ENCODE measurements around the gene SLC8A1. TPM values are rescaled to one million over a fixed set of nuclear protein-coding genes. Genes with fewer than 3 reads are reported as not detected.

The SLC8A1 gene
- total RNA-seq, 1 donor from 2014 or later, result 3.2 TPM

DNA sequence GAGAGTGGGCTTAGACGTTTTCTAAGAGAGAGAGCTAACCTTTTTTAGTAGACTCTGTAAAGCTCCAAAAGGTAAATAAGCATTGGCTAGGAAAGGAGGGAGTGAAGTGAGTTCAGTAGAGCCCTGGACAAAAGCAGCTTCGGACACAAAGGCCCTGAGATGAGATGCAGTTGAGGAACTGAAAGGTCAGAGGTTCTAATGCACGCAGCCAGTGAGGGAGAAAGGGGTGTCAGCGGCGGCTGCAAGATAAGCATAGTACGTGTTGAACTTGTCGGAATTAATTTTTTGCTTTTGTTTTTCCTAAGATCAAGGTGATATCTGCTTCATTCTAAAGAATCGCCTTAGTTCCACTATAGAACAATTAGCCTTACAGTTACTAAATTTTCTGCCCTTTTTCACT lies 11.2 kb upstream of the SLC8A1 start:
- no peak for DNase-seq (ENCODE audit: extremely low read depth, low read depth, low spot score)

- DNase-seq (ENCODE audit: extremely low read depth, low read depth, low spot score), result no peak
Observed at GRCh38 chr2:40458271-40458794, 6.4 kb upstream of the SLC8A1 start.

DNA sequence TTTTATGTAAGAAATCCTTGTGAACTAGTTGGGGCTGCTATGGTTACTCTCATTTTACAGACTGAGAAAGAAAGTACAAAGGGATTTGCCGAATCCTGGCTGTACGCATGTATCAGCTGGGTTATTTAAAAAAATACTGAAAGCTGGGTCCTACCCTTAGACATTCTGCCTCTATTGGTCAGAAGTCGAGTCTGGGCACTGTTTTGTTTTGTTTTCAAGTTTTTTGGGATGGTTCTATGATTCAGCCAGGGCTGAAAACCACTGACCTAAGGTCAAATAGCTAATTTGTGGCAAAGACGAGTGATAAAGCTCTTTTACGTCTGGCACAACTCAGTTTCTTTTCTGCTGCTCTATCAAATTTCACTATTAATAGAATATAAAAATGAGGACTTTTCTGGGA lies 5.9 kb upstream of the SLC8A1 start:
- DNase-seq (ENCODE audit: extremely low read depth, low read depth, low spot score), result no peak

GRCh38 chr2:40457366-40457765 lies 5.5 kb upstream of the SLC8A1 start:
- no peak for DNase-seq (ENCODE audit: extremely low read depth, low read depth, low spot score)

DNA sequence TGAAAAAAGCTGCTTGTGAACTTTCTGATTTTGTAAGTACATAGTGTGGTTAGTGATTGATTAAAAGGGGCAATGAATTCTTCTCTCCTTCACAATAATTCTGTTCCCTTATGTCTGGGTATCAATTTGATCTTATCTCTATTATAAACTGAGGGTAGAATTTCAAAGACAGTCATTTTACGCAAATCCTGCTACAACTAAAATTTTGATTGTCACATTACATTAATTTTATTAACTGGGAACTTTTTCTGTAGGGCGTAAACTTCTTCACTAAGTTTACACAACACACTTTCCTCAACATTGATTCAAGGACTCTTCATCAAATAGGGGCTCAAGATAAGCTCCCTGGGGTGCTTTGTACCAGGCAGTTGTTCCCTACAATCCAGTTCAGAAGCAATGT lies 5.0 kb upstream of the SLC8A1 start:
- DNase-seq (ENCODE audit: extremely low read depth, low read depth, low spot score), result no peak

DNA sequence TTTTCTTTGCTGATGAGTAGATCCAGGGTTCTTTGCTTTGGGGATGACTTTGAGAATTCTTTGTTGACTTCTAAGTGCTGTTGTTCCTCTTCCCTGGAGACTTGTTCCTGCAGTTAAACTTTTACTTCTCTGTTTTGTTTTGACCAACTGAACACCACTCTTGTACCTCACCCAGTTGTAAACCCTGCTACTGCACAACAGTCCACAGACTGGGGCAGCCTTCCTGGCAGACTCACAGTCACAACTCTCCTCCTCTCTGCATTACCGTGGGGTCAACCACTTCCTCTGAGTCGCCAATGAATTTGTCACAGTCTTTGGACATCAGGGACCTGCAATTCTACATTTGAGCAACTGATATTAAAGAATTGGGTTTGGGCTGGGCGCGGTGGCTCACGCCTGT lies 3.8 kb upstream of the SLC8A1 start:
- DNase-seq (ENCODE audit: extremely low read depth, low read depth, low spot score), result no peak

GRCh38 chr2:40454321-40454720 lies 2.4 kb upstream of the SLC8A1 start:
- no peak for DNase-seq (ENCODE audit: extremely low read depth, low read depth, low spot score)

DNA sequence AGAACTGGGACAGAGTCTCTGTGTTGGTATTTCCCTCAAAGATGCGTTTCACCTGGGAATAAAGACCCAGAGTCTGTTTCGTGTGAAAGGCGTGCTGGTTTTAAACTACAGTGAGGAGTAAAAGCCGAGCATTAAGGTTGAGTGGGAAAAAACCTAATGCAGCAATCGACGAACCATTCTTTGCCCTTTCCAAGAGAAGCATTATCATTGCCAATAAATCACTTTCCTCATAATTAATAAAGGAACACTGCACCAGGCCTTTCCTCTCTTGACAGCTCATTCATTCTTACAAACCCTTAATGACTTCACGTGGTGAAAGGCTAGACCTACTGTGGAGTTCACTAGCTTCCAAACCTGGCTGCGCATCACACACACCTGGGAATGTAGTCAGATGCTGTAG lies 896 bp upstream of the SLC8A1 start:
- DNase-seq (ENCODE audit: extremely low read depth, low read depth, low spot score), result no peak

DNA sequence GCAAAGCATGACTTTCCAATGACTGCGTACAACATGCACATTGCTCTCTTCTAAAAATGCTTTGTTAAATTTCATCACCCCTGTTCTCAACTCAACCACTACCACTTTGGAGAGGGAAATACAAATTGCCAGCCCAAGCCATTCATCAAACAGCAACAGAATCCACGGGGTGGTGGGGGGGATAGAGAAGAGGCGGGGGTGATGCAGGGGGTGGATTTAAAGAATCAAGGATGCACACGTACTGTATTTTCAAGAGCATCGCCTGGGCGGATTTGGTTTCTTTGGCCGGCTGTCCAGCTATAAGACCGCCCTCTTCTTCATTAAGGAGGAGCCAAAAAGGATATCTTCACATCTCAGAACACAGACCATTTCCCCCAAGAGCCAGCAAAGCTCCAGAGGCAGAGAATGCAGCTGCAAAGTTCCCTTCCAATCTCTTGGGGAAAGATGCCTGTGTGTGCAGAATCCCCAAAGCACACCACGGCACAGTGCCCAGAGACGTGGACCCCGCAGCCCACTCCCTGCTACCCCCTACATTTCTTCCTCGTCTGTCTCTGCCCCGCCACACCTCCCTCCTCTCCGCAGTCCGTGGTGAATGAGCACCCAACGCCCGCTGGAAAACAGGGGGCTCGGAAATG lies 977 bp downstream of the SLC8A1 start:
- no peak for DNase-seq (ENCODE audit: extremely low read depth, low read depth, low spot score)

DNA sequence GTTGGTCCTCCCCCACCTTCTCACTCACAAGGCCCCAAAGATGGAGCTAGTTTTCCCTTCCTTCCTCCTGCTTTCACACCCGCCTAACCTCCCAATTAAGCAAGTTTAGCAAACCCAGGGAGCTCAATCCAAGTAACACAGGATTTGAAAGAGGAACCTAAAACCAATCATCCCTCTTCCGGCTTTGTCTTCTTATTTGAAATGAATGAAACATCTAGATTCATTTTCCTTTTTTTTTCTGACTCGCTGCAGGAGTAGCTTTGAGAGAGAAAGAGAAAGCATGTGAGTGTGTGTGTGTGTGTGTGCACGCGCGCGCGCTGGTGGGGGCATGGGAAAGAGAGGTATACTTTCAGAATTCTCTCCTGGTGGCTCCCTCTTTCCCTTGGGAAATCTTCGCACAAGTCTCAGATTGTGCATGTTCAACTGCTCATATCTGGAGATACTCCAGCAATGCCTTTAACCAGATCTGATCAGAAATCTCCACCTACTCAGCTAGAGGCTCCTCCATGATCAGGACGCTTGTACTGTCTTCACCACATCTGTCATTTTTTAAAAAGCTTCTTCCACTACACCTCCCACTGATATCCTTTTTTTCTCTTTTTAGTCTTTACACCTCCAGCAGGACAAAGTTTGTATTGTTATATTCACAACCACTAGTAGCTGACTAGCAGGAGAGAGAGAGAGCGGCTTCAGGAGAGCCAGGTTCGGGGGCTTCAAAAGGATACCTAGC lies 1.7 kb downstream of the SLC8A1 start:
- DNase-seq (ENCODE audit: extremely low read depth, low read depth, low spot score), result no peak

DNA sequence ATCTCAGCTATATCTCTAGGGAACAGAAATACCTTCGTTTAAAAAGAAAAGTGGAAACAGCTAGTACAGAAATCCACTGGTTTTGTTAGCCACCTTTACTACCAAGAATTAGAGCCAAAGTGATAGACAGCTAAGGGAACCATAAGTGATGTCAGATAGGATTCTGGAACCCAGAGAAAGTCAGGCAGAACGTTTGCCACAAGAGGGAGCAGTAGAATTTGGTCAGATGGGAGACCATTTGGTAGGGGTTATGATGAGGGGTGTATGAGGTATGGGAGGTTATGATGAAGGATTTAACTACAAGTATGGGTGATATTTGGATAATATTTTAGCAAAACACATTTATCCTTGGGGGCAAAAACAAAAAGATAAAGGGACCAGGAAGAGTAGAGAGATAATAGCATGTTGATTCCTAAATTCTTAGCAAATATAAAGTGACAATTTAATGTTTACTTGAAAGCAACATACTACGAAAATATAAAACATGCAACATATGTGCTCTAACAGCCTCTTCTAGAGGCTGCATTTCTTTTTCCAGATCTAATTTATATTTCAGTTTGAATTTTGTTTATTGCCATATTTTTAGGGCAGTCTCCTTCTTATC lies 3.3 kb downstream of the SLC8A1 start:
- no peak for DNase-seq (ENCODE audit: extremely low read depth, low read depth, low spot score)

- DNase-seq (ENCODE audit: extremely low read depth, low read depth, low spot score), result no peak
Observed at GRCh38 chr2:40445467-40445866, 6.4 kb downstream of the SLC8A1 start.

GRCh38 chr2:40440835-40441234 lies 11.1 kb downstream of the SLC8A1 start:
- no peak for DNase-seq (ENCODE audit: extremely low read depth, low read depth, low spot score)

DNA sequence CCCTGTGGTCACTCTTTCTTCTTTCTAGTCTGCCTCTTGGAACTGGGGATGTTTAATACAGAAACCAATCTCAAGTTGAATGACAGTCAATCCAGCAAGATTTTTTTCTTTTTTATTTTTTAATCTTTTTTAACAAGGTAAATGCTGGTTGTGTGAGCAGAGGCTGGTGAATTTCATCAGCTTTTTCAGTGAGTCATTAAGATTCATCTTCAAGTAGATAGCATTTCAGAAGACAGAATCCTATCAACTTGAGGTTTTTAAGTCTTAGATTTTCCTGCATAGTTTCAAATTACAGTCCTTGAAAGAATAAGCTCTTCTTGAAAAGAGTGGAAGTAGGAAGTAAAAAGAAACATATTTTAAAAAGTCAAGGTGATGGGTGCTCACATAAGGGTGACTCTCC lies 12.4 kb downstream of the SLC8A1 start:
- no peak for DNase-seq (ENCODE audit: extremely low read depth, low read depth, low spot score)

DNA sequence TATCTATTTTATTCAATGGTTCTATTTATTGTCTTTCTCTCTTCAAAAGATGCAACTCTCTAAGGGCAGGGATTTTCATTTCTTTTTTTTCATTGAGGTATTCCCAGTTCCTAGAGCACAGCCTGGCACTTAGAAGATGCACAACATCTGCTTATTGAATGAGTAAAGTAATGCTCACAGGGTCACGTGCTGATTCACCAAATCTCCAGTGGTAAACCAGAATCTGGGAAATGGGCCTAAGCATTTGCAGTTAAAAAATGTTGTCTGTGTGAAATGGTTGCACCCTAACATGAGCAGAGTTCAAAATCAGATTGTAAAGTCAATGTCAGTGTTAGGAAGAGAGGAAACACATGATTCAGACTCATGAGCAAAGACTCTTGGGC lies 15.8 kb downstream of the SLC8A1 start:
- DNase-seq (ENCODE audit: extremely low read depth, low read depth, low spot score), result no peak

DNA sequence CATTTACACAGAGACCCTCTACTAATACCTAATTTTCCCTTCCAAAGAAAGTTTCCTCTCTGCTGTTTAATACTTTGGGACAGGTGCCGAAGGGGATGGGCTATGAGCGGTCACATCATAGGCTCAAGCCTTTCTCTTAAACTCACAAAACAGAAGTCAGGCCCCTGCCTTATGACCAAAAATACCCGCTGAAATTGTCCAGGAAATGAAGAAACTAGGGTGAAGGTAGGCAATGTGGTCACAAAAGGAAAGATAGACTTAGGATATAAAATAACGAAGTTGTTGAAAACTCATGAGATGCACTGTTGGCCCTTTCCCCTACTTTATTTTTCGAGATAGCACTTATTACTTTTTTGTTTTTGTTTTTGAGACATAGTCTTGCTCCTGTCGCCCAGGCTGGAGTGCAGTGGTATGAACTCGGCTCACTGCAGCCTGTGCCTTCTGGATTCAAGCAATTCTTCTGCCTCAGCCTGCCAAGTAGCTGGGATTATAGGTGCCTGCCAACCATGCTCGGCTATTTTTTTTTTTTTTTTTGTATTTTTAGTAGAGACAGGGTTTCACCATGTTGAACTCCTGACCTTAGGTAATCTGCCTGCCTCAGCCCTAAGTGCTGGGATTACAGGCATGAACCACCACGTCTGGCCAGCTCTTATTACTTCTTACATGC lies 16.3 kb downstream of the SLC8A1 start:
- no peak for DNase-seq (ENCODE audit: extremely low read depth, low read depth, low spot score)

- peak; percentile 91 for DNase-seq (ENCODE audit: extremely low read depth, low read depth, low spot score)
Observed at GRCh38 chr2:40434731-40435271, 17.1 kb downstream of the SLC8A1 start.

DNA sequence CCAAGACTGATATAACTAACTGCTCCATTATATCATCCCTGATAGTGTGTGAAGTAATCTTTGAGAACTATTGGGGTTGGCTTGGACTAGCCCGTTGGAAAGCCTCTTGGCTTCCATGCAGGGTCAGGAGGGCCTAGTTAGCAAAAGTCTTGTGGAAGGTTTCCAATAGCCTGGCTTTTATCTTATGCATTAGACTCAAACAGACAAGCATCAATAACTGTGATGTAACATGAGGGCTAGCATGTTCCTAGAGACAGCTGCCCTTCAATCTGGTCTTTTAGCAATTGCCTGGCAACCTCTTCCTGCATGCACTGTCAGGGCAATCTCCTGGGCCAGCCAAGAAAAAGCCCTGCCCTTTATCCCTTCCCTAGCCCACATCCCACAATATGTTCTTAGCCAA lies 18.2 kb downstream of the SLC8A1 start:
- DNase-seq (ENCODE audit: extremely low read depth, low read depth, low spot score), result no peak

DNA sequence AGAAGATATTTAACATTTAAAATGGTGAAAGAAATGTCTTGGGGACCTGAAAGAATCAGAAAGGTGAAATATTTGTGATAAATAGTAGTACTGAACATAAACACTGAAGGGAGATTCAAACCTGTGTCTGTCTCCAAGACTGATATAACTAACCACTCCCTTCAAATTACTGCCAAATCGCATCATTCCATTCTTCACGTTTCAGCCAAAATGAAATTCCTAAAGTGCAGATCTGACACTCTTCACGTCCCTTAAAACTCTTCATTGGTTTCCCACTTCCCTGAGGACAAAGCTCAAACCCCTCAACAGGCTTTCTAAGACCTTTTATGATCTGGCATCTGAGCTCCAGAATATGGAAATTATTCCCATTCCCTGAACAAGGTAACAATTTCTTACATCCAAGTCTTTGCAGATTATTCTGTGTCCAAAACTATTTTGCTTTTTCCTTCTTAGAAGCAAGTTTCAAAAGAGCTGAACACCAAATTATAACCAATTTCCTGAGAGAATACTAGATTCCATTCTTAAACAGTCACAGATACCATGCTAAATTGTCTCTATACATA lies 18.9 kb downstream of the SLC8A1 start:
- no peak for DNase-seq (ENCODE audit: extremely low read depth, low read depth, low spot score)

DNA sequence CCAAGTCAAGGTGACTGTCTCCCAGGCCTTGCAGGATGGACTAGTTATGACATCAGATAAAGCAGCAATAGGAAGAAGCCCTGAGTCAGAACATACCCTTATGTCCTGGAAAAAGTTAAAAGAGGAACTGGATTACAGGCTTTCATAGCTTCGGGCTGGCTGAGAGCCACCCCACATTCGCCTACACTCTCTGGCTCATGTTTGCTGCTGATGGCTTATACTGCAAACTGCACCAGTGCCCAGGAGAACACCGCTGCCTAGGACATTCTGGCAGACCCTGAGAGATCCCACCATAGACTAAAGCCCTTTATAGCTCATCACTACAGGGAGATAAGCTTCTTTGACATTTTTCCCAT lies 20.3 kb downstream of the SLC8A1 start:
- DNase-seq (ENCODE audit: extremely low read depth, low read depth, low spot score), result no peak

All from glomerular endothelial cell (primary cell).